ENCODE results near the gene TP63.

DNA sequence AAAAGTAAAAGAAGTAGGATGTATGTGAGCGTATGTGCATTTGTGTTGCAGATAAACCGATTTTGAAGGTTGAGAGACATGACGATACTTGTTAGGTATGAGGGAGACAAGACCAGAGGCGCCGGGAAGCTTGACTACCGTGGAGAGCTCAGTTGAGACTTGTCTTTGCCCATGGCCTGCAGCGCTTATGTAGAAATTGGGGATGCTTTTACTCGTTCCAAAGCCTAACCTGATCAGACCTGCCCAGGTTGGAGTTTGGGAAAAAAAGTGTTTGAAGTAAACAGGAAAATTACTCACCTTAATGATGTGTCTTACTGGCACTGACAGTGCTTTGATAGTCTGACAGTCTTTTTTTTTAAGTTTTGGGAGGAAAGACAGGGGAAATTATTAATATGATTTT lies 202.8 kb downstream of the TP63 start:
- TF ChIP-seq, protein P1, sequence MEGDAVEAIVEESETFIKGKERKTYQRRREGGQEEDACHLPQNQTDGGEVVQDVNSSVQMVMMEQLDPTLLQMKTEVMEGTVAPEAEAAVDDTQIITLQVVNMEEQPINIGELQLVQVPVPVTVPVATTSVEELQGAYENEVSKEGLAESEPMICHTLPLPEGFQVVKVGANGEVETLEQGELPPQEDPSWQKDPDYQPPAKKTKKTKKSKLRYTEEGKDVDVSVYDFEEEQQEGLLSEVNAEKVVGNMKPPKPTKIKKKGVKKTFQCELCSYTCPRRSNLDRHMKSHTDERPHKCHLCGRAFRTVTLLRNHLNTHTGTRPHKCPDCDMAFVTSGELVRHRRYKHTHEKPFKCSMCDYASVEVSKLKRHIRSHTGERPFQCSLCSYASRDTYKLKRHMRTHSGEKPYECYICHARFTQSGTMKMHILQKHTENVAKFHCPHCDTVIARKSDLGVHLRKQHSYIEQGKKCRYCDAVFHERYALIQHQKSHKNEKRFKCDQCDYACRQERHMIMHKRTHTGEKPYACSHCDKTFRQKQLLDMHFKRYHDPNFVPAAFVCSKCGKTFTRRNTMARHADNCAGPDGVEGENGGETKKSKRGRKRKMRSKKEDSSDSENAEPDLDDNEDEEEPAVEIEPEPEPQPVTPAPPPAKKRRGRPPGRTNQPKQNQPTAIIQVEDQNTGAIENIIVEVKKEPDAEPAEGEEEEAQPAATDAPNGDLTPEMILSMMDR (IDR thresholded peaks at IDR 0.05; ENCODE audit: extremely low read depth in 1 of 2, insufficient read depth in 1 of 2, low read depth in 1 of 2, low read length in 2 of 2), result no peak
- no peak for TF ChIP-seq POLR2A (IDR thresholded peaks at IDR 0.05; ENCODE audit: low read depth, low read length)
- TF ChIP-seq GATA2 (IDR thresholded peaks at IDR 0.05; ENCODE audit: insufficient read depth, insufficient read length, low read depth, low read length), result no peak
- TF ChIP-seq, protein P2, sequence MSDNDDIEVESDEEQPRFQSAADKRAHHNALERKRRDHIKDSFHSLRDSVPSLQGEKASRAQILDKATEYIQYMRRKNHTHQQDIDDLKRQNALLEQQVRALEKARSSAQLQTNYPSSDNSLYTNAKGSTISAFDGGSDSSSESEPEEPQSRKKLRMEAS (IDR thresholded peaks at IDR 0.05; ENCODE audit: insufficient read depth, insufficient read length), result no peak

All from endothelial cell of umbilical vein (primary cell).